HG03469 (cell line): ENCODE results near the gene FLT1.

Source experiments
- ATAC-seq: cut with Tn5 transposase; IDR thresholded peaks from one replicate; pipeline ENCODE4 v1.9.1; 2021; ENCODE audit warnings: mild to moderate bottlenecking, moderate library complexity, moderate number of reproducible peaks; ENCODE audit not compliant: unreplicated experiment

Gene FLT1

GRCh38 chr13:28324181-28324789 is 170.6 kb downstream of the FLT1 start:
- peak; percentile 56 for ATAC-seq

- ATAC-seq = no peak
Measured at GRCh38 chr13:28322256-28322905, 172.5 kb downstream of the FLT1 start.

- no peak for ATAC-seq
Measured at GRCh38 chr13:28321756-28322155, 173.2 kb downstream of the FLT1 start.

- ATAC-seq = no peak
Measured at GRCh38 chr13:28320884-28321574, 173.9 kb downstream of the FLT1 start.

- ATAC-seq = no peak
Measured at GRCh38 chr13:28320209-28320608, 174.7 kb downstream of the FLT1 start.

- no peak for ATAC-seq
Measured at GRCh38 chr13:28319528-28319927, 175.4 kb downstream of the FLT1 start.

GRCh38 chr13:28318496-28318895 is 176.4 kb downstream of the FLT1 start:
- ATAC-seq = no peak

GRCh38 chr13:28316836-28317235 is 178.1 kb downstream of the FLT1 start:
- ATAC-seq = no peak

GRCh38 chr13:28316129-28316528 is 178.8 kb downstream of the FLT1 start:
- no peak for ATAC-seq

GRCh38 chr13:28314879-28315278 is 180.0 kb downstream of the FLT1 start:
- ATAC-seq = no peak

GRCh38 chr13:28313579-28313978 is 181.3 kb downstream of the FLT1 start:
- ATAC-seq = no peak

GRCh38 chr13:28306325-28306724 is 188.6 kb downstream of the FLT1 start:
- ATAC-seq = no peak

- no peak for ATAC-seq
Measured at GRCh38 chr13:28301839-28302238, 193.1 kb downstream of the FLT1 start.

- ATAC-seq = no peak
Measured at GRCh38 chr13:28299916-28300315, 195.0 kb downstream of the FLT1 start.

GRCh38 chr13:28297341-28297740 is 197.6 kb downstream of the FLT1 start:
- no peak for ATAC-seq

- peak; percentile 49 for ATAC-seq
Measured at GRCh38 chr13:28286263-28286662, 208.7 kb downstream of the FLT1 start.

GRCh38 chr13:28283600-28283999 is 211.3 kb downstream of the FLT1 start:
- ATAC-seq = no peak

GRCh38 chr13:28282451-28282850 is 212.5 kb downstream of the FLT1 start:
- no peak for ATAC-seq

GRCh38 chr13:28273919-28274318 is 221.0 kb downstream of the FLT1 start:
- ATAC-seq = no peak

- ATAC-seq = no peak
Measured at GRCh38 chr13:28271056-28271840, 223.7 kb downstream of the FLT1 start.

GRCh38 chr13:28268800-28269223 is 226.1 kb downstream of the FLT1 start:
- peak; percentile 95 for ATAC-seq
